ENCODE data around the gene RBM6.
"Not testable (repeated sequence)": the region's sequence is repeated elsewhere in the genome, so short reads cannot be mapped to it uniquely, and the experiment has no call there.

The RBM6 gene

DNA sequence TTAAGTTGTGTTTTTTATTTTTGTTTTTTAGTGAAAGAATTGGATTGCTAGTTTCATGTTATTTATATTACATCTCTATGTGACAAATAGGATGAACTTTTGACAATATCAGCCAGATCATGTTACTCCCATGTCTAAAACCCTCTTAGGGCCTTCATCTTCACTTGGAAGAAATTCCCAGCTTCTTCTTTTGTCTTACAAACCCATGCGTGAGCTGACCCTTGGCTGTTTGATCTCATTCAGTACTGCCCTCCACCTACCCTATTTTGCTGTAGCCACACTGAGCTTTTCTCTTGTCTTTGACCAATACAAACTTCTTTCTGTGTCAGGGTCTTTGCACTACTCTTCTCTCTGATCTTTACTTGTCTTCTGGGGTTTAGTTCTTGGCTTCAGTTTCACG, 37.0 kb downstream of the RBM6 start:
- DNase-seq (ENCODE audit: low spot score): no peak

DNA sequence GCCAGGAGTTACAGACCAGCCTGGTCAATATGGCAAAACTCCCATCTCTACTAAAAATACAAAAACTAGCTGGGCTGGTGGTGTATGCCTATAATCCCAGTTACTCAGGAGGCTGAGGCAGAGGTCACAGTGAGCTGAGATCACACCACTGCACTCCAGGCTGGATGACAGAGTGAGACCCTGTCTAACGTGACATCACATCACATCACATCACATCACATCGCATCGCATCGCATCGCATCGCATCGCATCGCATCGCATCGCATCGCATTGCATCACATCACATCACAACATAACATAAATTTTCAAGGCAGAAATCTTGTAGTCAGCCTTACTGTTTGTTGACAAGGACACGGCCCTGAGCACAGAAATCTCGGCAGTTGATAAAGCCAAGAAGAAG, 44.4 kb downstream of the RBM6 start:
- DNase-seq (ENCODE audit: low spot score): no peak

DNA sequence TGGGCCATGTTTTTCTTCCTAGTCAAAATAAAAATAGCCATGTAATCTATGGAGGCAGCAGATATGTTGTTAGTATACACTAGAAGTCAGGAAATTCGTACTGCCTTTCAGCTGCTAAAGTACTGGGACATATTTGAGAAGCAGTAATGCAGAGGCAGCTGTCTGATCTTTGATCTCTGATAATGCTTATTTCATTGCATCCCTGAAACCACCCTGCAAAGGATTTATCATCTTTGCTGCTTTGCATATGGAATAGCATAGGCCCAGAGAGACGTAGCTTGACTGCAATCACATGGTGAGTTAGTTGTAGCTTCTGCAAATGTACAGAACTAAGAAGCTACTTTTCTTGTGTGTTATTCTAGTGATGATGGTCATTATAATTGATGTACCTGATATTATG, 52.4 kb downstream of the RBM6 start:
- DNase-seq (ENCODE audit: low spot score): no peak

DNA sequence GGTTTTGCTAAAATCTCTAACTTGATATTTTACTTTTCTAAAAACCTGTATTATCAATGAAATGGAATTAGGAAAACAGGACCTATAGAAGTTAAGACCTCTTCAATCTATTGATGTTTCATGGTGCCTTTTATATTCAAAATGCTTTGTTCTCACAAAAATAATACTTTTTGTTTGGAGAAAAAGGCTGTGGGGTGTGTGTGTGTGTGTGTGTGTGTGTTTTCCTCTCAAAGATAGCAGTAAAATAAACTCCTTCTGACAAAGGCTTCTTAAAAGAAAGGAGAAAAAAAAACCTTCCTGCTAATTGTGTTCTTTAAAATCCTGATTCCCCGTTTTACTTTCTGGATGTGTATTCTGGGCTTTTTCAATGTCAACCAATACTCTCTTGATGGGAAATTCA, 54.5 kb downstream of the RBM6 start:
- DNase-seq (ENCODE audit: low spot score): no peak

DNA sequence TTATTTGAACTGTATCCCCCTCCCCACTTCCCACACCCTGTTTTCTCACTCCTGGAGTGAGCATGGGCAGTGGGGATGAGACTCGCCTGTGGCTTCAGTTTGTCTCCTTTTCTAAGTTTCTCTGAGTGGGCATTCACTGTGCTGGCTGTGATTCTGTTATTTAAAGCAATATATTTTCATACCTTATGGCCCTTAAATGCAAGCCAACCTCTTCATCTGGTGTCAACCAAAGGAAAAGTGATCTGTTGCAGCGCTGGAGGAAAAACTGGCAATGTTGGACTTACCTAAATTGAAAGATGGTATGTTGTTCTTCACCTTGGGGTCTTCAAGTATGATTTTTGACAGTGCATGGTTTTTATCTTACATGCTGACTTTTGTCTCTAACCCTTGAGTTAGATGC, 56.1 kb downstream of the RBM6 start:
- no peak for DNase-seq (ENCODE audit: low spot score)

DNA sequence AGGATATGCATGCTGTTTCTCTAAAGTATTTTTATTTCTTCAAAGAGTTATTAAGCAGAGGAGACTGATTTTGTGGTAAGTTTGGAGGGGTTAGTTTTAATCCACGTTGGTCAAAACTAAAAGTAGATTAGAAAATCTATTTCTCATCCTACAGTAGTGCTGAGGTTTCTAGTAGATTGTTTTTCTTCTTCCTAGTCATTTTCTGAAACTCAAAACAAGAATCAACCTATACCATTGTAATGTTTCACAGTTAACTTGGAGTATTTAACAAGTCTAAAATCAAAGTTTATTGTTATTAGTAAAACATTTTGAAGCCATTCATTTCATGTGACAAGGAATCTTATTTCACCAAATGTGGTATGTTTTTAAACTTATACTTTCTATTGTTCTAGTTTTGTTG, 57.9 kb downstream of the RBM6 start:
- DNase-seq (ENCODE audit: low spot score): no peak

DNA sequence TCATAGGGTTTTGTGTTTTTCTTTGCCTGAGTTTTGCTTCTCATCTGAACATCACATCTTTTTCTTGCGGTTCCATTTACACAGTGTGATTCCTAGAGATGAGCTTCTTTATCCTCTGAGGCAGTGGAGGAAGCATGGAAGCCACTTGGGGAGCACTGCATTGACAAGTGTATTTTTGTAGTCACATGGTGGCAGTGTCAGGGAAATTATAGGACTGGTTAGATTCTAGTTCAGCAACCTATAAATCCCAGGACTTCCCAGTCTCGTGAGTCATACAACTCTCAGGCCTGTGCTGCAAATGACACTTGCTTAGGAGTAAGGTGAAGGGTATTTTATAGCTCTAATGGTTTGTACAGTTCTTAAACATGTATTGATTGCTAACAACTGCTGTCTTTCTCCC, 58.4 kb downstream of the RBM6 start:
- DNase-seq (ENCODE audit: low spot score): peak; percentile 26

DNA sequence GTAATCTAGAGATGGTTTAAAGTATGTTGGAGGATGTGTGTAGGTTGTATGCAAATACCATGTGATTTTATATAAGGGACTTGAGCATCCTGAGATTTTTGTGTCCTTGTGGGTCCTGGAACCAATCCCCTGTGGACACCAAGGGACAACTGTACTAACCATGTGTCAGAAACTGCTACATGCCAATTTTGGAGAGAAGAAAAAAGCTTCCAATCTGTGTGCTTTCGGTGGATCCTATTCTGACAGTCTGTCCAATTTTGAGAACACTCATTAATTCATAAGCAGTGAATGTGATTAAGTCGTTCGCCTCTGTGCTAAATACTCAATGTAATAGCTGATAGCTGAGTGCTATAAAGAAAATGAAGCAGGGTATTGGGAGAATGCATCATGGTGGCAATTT, 61.6 kb downstream of the RBM6 start:
- DNase-seq (ENCODE audit: low spot score): no peak

DNA sequence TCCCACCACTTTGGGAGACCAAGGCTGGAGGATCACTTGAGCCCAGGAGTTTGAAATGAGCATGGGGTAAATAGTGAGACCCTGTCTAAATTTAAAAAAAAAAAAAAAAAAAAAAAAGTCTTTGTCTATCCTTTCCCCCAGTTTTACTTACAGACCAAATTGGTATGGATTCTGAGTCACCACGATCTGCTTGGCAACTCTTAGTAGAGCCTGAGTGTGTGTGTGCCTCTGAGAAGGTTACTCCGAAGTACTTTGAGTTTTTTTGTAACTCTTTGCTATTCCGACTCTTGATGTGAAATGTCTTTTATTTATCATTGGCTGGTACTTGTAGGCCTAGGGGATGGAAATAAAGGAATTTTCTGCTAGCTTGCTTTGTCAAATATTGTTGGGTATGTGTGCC, 63.3 kb downstream of the RBM6 start:
- no peak for DNase-seq (ENCODE audit: low spot score)

DNA sequence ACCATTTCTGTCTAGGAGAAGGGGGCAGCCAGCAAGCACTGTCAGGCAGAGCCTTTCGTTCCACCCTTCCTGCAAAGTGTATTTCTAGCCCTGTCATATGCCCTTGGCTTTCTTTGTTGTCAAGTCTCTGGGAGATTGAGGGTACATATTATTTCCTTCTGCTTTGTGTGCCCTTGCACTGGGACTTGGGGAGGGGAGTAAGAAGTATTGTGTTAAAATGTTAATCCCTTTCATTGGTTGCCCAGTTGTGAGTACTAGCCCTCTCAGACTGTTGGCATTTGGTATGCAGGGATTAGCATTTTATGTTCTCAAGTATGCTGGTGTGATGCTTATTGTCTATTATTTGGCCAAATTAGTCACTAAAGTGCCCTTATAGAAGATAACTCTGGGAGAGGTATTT, 63.9 kb downstream of the RBM6 start:
- no peak for DNase-seq (ENCODE audit: low spot score)

DNA sequence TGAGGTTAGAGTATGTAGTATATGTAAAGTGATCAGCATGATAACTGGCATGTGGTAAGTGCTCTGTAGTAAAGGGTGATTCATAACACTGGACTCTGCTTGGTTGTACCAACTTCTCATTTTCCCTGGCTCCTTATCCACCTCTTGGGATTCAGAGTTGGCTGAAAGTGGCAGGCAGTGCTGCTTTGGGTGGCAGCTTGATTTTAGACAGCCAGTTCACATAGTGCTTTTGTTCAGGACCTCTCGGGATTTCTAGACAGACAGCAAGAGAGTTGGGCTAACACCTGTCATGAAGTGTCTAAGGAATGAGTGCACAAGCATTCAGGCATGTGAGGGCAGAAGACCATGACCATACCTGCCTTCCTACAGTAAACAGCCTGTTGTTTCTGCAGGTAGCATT, 69.0 kb downstream of the RBM6 start:
- DNase-seq (ENCODE audit: low spot score): peak; percentile 11

DNA sequence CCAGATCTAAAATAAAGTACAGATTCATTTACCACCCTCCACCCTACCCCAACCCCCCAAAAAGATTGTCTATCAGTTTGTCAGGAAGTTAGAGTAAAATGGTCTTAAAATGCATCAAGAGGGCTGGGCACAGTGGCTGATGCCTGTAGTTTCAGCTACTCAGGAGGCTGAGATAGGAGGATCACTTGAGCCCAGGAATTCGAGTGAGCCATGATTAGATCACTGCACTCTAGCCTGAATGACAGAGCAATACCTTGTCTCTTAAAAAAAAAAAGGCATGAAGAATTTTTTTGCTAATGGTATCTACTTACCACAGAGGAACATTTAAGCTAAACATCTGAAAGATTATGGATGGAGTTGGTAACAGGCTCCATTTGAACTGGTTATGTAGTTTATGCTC, 71.0 kb downstream of the RBM6 start:
- DNase-seq (ENCODE audit: low spot score): no peak

DNA sequence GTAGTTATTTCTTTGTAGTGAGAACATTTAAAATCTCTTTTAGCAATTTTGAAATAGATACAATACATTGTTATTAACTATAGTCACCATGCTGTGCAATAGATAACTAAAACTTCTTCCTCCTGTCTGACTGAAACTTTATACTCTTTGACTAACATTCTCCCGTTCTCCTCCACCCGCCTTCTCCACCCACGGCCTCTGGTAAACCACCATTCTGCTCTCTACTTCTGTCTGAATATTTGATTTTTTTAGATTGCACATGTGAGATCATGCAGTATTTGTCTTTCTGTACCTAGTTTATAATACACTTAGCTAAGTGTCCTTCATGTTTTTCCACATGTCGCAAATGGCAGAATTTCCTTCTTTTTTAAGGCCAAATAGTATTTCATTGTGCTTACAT, 76.0 kb downstream of the RBM6 start:
- DNase-seq (ENCODE audit: low spot score): no peak

DNA sequence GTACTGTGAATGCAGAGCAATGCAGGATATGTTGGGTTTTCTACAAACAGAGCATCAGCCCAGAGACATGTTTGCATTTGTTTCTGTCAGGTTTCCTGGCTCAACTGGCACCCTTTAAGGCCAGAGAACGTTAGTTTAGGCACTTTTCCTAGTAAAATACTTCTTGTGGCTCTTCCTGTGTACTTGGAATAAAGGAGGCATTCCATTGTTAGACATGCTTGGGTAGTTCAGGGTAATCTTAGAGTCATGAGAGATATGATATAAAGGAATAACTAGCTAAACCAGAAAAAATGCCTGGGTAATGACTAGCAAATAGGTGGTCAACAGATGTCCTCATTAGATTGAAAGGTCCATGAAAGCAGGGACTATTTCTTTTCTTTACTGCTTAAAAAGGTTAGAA, 88.4 kb downstream of the RBM6 start:
- DNase-seq (ENCODE audit: low spot score): no peak

DNA sequence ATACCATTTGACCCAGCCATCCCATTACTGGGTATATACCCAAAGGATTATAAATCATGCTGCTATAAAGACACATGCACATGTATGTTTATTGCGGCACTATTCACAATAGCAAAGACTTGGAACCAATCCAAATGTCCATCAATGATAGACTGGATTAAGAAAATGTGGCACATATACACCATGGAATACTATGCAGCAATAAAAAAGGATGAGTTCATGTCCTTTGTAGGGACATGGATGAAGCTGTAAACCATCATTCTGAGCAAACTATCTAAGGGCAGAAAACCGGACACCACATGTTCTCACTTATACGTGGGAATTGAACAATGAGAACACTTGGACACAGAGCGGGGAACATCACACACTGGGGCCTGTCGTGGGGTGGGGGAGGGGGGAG, 91.3 kb downstream of the RBM6 start:
- DNase-seq (ENCODE audit: low spot score): not testable (repeated sequence)

DNA sequence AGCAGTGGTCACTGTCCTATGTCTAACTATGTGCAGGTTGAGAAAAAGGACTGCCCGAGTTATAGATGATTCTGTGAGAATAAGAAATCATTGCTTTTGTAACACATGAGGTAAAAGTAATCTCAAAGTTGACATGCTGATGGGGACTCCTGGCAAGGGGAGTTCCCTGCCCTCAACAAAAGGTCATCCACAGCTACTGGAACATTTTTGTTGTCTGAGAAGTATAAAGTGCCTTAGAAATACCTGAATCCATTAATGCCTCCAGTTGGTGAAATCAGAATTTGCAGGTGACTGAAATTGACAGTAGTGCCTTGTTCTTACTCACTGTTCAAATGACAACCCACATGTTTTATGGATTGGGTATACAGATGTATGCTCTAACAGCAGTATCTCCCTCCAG, 105.0 kb downstream of the RBM6 start:
- no peak for DNase-seq (ENCODE audit: low spot score)

DNA sequence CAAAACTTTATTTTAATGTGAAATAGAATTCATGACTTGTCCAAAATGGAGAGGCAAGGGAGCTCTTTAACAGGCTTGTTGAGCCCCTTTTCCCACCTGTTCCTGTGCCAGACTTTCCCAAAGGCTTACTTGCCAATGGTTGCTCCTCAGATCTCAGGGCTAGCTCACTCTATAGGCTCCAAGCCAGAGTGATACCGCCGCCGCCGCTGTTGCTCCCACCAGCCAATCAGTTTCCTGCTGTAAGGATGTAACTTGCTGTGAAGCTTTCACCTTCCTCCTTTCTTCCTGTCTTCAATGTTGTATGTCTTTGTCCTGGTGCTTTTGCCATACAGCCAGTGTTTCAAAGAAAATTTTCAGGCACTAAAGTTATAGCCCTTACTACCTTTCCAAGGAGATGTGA, 107.5 kb downstream of the RBM6 start:
- no peak for DNase-seq (ENCODE audit: low spot score)

DNA sequence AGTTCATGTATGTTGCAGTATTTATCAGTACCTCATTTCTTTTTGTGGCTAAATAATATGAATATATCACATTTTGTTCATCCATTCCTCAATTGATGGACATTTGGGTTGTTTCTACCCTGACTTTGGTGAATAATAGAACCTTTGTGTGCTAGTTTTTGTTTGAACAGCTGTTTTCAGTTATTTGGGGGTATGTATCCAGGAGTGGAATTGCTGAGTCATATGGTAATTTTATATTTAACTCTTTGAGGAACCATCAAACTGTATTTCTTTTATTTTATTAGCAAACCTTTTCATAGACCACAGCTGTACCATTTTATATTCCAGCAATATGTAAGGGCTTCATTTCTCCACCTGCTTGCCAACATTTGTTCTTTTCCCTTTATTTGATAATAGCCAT, 110.4 kb downstream of the RBM6 start:
- DNase-seq (ENCODE audit: low spot score): peak; percentile 25

DNA sequence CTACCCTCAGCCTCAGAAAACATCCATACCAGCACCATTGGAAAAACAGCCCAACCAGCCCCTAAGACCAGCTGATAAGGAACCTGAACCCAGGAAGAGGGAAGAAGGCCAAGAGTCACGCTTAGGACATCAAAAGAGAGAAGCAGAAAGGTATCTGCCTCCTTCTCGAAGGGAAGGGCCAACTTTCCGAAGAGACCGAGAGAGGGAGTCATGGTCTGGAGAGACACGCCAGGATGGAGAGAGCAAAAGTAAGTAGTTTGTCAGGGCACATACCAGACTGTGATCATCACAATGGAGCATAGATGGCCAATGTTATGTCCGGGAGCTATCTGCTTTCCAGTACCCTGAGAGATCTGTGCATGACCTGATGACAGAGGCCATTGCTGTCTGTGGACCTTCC, 117.8 kb downstream of the RBM6 start:
- DNase-seq (ENCODE audit: low spot score): no peak

DNA sequence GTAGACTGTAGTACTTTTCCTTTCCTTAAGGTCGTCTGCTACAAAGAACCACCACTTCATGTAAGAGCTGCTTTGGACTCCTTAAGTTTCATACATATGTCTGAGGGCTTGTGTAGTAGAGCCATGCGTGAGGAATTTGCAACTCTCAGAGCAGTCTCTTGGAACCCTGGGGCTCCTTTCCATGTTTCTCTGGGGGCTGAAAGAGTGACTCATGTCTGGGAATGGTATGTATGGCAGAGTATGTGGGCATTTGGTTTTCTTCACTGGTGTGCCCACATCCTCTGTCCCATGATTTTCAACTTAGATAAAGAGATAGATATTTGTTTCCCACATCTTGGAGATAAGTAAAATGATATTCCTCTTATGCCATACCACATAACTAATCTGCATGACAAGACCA, 128.2 kb downstream of the RBM6 start:
- peak; percentile 42 for DNase-seq (ENCODE audit: low spot score)

DNA sequence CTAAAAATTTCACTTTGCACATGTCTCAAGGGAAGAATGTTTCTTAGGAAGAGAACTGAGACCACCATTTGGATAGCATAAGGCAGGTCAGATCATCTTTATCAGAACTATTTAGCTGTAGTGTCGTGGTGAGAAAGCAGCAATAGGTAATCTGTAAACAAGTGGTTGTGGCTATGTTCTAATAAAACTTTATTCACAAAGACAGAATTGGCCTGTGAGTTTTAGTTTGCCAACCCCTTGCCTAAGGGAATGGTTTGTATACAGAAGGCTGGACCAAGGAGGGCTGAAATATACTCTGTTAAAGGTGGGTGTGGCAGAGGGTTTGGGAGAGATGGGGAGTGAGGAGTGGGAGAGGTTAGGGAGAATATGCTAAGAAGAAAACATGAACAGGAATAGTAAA, 138.1 kb downstream of the RBM6 start:
- no peak for DNase-seq (ENCODE audit: low spot score)

DNA sequence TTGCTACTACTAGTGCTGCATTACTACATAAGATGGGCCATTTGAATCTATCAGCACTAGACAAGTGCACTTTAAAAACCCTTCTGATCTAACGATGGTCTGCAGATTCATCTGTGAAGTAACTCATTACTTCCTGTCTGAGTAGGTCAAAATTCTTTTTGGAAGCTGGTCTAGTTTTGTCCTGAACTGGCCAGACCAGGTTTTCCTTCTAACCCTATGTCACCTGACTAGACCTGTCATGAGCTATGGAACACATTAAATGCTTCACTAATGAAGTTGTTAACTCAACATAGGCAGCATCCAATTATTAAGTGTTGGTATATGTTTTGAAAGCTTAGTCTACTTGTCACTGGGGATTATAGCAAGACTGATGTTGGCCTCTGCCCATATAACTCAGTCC, 138.7 kb downstream of the RBM6 start:
- no peak for DNase-seq (ENCODE audit: low spot score)

DNA sequence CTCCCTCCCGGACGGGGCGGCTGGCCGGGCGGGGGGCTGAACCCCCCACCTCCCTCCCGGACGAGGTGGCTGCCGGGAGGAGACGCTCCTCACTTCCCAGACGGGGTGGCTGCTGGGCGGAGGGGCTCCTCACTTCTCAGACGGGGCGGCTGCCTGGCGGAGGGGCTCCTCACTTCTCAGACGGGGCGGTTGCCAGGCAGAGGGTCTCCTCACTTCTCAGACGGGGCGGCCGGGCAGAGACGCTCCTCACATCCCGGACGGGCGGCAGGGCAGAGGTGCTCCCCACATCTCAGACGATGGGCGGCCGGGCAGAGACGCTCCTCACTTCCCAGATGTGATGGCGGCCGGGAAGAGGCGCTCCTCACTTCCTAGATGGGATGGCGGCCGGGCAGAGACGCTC, 145.0 kb downstream of the RBM6 start:
- not testable (repeated sequence) for DNase-seq (ENCODE audit: low spot score)

DNA sequence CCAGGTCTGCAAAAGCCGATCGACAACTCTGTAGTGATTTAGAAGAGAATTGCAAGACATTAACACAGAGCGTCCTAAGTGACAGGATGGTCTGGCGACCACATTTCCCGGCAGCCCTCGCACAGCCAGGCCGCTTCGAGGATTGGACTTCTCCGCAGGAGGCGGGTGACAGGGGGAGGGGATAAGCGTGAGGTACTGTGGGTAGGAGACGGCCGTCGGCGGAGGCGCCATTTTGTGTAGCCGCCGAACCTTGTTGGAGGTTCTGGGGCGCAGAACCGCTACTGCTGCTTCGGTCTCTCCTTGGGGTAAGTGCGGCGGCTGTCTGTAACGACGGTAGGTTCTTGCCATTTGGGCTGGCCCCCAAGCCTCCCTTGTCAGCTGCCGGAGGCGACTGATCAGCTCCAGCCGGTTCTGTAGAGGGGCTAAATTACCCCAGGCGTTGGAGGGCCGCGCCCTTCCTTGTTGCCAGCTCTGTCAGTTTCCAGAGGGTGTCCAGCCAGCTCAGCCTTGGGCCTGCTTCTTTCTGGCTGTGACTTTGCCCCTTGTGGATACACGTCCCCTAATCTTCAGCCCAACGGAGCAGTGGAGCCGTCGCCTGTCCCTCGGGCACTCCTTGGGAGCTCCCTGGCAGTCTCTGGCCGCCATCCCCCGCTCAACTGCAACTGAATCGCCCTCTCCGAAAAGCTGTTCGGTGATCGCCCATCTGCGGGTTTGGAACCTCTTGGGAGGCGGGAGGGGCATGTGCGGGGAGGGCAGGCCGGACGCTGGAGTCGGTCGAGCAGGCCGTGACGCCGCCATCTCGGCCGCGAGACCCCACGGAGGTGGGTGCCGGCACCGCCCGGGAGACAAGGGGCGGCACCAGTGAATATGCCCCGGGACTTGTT, 149.0 kb downstream of the RBM6 start, which contains the start of gene RBM5:
Gene RBM5 (plus strand): TSS at position 195 of the 884 bp plus-strand sequence. CDS start 1,516 bp downstream, outside the sequence.
- DNase-seq (ENCODE audit: low spot score): peak; percentile 94
